Glomerular endothelial cell (primary cell): Measurements from ENCODE around the gene PI4KB. TPM values are rescaled to one million over a fixed set of nuclear protein-coding genes. Genes with fewer than 3 reads are reported as not detected.
"Not testable (repeated sequence)": the region's sequence is repeated elsewhere in the genome, so short reads cannot be mapped to it uniquely, and the experiment has no call there.

Experiments
- DNase-seq: peaks from one replicate; pipeline ENCODE4 v3.0.0-alpha.2; 2011; ENCODE audit warnings: low read depth, low spot score; ENCODE audit errors: extremely low read depth
- total RNA-seq: library from RNA; depleted of rRNA; stranded (reverse); fragments of >200 nt; gene quantifications from 2 replicates; pipeline ENCODE4 v1.2.3, GENCODE V29; 2015

Gene PI4KB
- total RNA-seq, 1 donor from 2014 or later: 56.1 TPM

- peak; percentile 98 for DNase-seq
These were observed 45.0 kb downstream of the PI4KB start, which contains the start of gene ZNF687 for GRCh38 chr1:151281969-151282882. ZNF687 (plus strand) TSS chr1:151282299; CDS start chr1:151286292, 3,993 bp downstream.

DNA sequence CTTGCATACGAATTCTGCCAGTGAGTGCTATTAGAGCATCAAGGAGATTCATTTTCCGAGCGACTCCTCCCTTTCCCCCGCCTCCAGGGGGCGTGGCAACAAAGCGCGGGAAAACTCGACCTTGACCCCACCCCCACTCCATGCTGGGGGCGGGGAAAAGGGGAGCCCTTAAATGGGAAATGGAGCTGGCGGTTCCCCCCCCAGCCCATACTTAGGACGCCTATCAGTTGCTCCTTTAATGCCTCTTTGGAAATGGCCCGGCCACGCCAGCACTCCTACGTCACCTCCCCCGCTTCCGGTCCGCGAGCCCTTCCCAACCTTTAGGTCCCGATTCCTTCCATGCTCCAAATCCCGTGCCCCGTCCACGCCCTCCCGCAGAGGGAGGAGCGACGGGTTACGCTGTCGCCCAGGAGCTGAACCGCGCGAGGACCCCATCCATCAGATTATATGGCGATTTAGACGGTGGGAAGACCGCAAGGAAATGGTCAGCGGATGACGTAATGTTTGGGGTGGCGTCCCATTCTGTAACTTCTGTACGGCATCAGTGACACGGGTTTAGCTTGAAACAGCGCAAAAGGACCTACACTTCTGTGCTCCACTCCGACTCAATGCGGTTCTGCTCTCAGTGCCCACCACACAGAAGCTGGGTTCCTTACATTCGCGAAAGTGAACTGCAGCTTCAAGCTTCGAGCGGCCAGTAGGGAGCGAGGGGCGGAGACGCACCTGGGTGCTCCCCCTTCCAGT lies 45.8 kb downstream of the PI4KB start:
- DNase-seq: peak; percentile 82

- DNase-seq: no peak
These were observed 50.0 kb downstream of the PI4KB start for GRCh38 chr1:151277249-151277648.

- DNase-seq: not testable (repeated sequence)
These were observed 51.9 kb downstream of the PI4KB start for GRCh38 chr1:151275341-151275740.

DNA sequence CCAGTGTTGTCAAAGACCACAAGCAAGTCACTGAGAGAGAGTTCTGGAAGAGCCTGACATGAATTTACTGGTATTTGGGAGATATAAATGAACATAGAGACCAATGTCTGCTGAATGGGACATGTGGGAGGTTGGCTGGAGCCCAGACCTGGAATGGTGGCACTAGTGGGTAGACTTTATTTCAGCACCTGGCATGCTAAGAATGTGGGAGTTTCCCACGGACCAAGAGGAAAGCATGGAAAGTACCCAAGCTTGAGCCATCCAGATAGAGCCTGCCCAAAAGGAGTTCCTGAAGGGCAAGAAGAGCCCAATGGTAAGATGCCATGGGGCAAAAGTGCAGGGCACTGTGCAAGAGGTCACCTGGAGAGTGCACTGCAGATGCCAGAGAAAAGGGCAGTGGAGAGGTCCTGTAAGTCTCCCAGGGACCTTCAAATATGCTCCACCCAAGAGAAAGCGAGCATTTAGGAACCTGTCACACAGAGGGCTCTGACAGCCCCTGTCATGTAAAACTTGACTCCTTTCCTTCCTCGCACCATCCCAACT lies 53.2 kb downstream of the PI4KB start:
- no peak for DNase-seq

DNA sequence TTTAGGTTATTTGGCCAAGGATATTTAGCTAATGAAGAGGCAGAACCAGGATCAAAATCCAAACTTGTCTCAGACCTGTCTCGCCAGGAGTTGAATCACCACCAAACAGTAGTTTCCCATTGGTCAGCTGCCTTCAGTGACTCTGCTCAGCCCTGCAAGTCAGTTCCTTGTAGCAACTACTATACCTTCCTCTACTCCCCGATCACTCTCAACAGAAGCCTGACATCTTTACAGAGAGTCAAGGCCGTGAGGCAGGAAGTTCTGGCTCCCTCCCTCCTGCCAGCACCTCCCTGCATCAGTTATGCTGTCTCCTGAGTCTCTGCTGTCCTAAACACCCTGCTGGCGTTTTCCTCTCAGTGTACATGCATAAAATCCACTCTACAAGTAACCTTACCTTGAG lies 59.5 kb downstream of the PI4KB start:
- no peak for DNase-seq

DNA sequence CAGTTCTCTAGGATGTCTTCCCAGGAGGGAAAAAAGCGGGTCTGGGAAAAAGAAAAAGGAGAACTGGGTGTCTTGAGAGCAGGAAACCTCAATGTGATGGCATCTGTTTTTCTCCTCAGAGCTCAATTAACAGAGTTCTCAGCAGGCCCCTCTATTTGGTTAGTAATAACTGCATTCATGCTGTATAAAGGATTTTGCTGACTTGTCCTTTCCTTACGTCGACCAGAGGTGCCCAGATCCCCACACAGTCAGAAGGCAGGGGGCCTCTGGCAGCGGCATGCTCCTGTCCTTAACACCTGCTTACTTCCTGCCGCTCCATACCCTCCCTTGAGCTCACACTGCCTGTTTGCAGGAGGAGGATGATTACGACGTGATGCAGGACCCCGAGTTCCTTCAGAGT lies 60.4 kb downstream of the PI4KB start:
- no peak for DNase-seq

DNA sequence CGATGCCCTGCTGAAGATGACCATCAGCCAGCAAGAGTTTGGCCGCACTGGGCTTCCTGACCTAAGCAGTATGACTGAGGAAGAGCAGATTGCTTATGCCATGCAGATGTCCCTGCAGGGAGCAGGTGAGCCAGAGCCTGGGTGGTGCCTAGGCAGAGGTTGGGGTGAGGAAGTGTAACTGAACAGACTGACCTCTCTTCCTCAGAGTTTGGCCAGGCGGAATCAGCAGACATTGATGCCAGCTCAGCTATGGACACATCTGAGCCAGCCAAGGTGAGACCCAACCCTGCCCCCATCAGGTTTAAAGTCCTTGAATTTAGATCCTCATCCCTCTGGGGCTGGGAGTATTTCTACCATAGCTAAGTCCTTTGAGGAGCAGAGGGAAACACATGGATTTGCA lies 60.9 kb downstream of the PI4KB start:
- DNase-seq: no peak

GRCh38 chr1:151265446-151266236 lies 61.6 kb downstream of the PI4KB start:
- DNase-seq: no peak

DNA sequence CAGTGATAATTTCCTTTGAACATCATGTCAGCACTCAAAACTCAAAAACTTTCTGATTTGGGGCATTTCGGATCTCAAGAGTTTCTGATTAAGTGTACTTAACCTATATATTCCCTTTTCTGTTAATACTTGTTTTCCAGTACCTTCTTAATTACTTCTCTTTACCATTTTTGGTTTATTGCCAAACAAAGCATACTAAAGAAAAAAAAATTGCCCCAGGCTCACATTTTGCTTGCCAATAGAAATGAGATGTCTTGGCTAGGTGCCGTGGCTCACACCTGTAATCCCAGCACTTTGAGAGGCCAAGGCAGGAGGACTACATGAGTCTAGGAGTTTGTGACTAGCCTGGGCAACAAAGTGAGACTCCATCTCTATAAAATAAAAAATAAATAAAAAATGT lies 67.9 kb downstream of the PI4KB start:
- DNase-seq: no peak

DNA sequence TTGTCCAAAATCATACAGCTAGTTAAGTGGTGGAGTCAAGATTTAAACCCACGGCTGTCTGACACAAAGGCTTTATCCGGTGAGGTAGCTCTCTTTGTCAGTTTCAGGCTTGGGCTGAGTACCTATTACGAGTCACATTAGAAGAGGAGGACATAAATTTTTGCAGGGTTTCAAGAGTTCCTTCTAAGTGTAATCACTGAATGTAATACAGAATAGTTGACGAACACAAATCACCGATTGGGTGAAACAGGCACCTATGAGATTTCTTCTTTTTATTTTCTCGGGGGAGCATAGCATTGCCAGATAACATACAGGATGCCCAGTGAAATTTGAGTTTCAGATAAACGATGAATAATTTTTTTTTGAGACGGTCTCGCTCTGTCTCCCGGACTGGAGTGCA lies 71.8 kb downstream of the PI4KB start:
- DNase-seq: no peak

- DNase-seq: peak; percentile 88
These were observed 72.7 kb downstream of the PI4KB start, which contains the start of gene PSMD4 for GRCh38 chr1:151254217-151255213. PSMD4 (plus strand) TSS chr1:151254734; CDS start chr1:151254783, 49 bp downstream.

GRCh38 chr1:151251656-151252470 lies 75.4 kb downstream of the PI4KB start:
- DNase-seq: peak; percentile 60

GRCh38 chr1:151246786-151247185 lies 80.4 kb downstream of the PI4KB start:
- DNase-seq: no peak

GRCh38 chr1:151243683-151244216 lies 83.5 kb downstream of the PI4KB start:
- DNase-seq: no peak

GRCh38 chr1:151242442-151242841 lies 84.8 kb downstream of the PI4KB start:
- no peak for DNase-seq
